ENCODE results near the gene FOXP1.

DNA sequence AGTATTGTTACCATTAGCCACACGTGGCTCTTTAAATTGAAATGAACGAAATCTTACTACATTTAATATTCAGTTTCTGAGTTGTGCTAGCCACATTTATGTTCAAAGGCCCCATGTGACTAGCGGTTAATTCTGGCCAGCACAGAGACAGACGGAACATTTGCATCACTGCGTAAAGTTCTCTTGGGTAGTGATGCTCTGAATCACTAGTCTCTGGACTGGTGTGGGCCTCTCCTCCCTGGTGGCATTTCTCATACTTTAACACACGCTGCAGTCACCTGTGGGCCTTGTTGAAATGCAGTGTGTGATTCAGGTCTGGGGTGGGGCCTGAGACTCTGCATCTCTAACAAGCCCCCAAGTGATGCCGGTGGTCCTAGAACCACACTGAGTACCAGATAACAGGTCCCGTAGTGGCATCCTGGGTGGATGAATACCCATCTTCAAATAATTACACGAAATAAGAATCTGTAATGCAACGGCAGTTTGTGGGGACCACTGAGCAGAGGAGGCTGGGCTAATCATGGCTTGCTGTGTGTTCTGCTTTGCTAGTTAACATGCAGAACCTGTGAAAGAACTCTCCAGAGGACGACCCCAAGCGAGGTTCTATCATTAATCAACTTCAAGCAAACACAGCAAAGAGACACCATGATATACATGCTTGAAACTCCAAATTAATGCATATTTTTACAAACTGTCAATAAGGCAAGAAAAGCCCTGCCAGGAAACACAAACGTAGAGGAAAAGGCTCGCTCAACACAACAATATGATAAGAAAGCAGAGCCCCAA, 623.8 kb downstream of the FOXP1 start:
- TF ChIP-seq, protein P1, sequence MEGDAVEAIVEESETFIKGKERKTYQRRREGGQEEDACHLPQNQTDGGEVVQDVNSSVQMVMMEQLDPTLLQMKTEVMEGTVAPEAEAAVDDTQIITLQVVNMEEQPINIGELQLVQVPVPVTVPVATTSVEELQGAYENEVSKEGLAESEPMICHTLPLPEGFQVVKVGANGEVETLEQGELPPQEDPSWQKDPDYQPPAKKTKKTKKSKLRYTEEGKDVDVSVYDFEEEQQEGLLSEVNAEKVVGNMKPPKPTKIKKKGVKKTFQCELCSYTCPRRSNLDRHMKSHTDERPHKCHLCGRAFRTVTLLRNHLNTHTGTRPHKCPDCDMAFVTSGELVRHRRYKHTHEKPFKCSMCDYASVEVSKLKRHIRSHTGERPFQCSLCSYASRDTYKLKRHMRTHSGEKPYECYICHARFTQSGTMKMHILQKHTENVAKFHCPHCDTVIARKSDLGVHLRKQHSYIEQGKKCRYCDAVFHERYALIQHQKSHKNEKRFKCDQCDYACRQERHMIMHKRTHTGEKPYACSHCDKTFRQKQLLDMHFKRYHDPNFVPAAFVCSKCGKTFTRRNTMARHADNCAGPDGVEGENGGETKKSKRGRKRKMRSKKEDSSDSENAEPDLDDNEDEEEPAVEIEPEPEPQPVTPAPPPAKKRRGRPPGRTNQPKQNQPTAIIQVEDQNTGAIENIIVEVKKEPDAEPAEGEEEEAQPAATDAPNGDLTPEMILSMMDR (IDR thresholded peaks at IDR 0.05) = no peak
- TF ChIP-seq POLR2A (IDR thresholded peaks at IDR 0.05) (no peak), POLR2AphosphoS5 (IDR thresholded peaks at IDR 0.05; ENCODE audit: insufficient read depth in 1 of 2, low read depth in 1 of 2) (no peak)
